ENCODE results near the gene ZP3. TPM values are rescaled to one million over a fixed set of nuclear protein-coding genes. Genes with fewer than 3 reads are reported as not detected.
"Not testable (repeated sequence)": the region's sequence is repeated elsewhere in the genome, so short reads cannot be mapped to it uniquely, and the experiment has no call there.

The ZP3 gene
- polyA plus RNA-seq, 3 donors, result 4.3 to 12.1 (median 10.4) TPM

DNA sequence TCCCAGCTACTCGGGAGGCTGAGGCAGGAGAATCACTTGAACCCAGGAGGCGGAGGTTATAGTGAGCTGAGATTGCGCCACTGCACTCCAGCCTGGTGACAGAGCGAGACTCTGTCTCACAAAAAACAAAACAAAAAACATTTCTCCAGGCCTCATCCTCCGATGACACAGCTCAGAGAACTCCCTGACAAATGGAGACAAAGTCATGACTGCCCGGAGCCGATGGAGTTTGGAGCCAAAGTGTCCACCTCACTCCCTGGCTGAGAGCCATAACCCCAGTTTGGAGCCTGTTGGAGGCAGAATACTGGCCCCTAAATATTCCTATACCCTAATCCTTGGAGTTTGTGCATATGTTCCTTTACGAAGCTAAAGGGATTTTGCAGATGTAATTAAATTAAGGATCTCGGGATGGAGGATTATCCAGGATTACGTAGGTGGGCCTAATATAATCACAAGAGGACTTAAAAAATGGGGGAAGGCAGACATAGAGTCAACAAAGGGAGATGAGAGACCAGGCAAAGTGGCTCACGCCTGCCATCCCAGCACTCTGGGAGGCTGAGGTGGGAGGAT, 38.0 kb upstream of the ZP3 start:
- TF ChIP-seq, protein P1, sequence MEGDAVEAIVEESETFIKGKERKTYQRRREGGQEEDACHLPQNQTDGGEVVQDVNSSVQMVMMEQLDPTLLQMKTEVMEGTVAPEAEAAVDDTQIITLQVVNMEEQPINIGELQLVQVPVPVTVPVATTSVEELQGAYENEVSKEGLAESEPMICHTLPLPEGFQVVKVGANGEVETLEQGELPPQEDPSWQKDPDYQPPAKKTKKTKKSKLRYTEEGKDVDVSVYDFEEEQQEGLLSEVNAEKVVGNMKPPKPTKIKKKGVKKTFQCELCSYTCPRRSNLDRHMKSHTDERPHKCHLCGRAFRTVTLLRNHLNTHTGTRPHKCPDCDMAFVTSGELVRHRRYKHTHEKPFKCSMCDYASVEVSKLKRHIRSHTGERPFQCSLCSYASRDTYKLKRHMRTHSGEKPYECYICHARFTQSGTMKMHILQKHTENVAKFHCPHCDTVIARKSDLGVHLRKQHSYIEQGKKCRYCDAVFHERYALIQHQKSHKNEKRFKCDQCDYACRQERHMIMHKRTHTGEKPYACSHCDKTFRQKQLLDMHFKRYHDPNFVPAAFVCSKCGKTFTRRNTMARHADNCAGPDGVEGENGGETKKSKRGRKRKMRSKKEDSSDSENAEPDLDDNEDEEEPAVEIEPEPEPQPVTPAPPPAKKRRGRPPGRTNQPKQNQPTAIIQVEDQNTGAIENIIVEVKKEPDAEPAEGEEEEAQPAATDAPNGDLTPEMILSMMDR (IDR thresholded peaks at IDR 0.05), result no peak

DNA sequence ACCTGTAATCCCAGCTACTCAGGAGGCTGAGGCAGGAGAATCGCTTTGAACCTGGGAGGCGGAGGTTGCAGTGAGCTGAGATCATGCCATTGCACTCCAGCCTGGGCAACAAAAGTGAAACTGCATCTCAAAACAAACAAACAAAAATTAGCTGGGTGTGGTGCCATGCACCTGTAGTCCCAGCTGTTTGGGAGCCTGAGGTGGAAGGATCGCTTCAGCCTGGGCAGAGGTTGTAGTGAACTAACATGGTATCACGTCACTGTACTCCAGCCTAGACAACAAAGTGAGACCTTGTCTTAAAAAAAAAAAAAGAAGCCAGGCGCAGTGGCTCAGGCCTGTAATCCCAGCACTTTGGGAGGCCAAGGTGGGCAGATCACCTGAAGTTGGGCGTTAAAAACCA, 37.0 kb upstream of the ZP3 start:
- DNase-seq; H3K27me3 Mint-ChIP-seq (ENCODE audit: low read depth in 3 of 3); H3K4me2 ChIP-seq (replicated peaks; ENCODE audit: extremely low read depth, low read length, poor library complexity, severe bottlenecking); H3K9me3 Mint-ChIP-seq; intact Hi-C loops (cut with micrococcal nuclease); H3K27me3 ChIP-seq (ENCODE audit: control insufficient read depth in 2 of 2, insufficient read depth in 2 of 2, low read length in 2 of 2); H4K20me1 ChIP-seq (ENCODE audit: insufficient read depth, low read length); H3K27ac ChIP-seq (ENCODE audit: low read depth in 1 of 2, low read length in 2 of 2); H3K36me3 Mint-ChIP-seq; H3K9ac ChIP-seq (ENCODE audit: insufficient read depth, low read length, poor library complexity, severe bottlenecking); H3K79me2 ChIP-seq (ENCODE audit: insufficient read depth, low read length); H3K4me3 ChIP-seq (replicated peaks in 1 of 3; ENCODE audit: low read depth in 2 of 3, low read length in 3 of 3); H3K36me3 ChIP-seq (replicated peaks in 1 of 2; ENCODE audit: control insufficient read depth in 1 of 2, insufficient read depth in 2 of 2, low read length in 2 of 2); H2AFZ ChIP-seq (ENCODE audit: insufficient read depth, low read depth, low read length, poor library complexity, severe bottlenecking); H3K4me3 Mint-ChIP-seq; H3K9me3 ChIP-seq (replicated peaks in 1 of 2; ENCODE audit: control insufficient read depth in 1 of 2, insufficient read depth in 1 of 2, low read length in 2 of 2): not testable (repeated sequence)
- Mint-ChIP-seq H3K4me1 (peaks cover 17% of the 10 kb centered on the region), H3K27ac (peak overlapping the region in 1 of 7 donors; percentile 30)
- WGBS (ENCODE audit: insufficient coverage), result 100% methylated on average over 4 of the region's 6 CpGs
- peaks cover 17 to 19% of the 10 kb centered on the region in 2 donors for H3K4me1 ChIP-seq (ENCODE audit: control insufficient read depth in 1 of 2, insufficient read depth in 2 of 2, low read length in 2 of 2)

More for the DNA sequence above, 38.0 kb upstream of the ZP3 start:
- H3K4me3 Mint-ChIP-seq, result no peak overlapping the region
- intact Hi-C loops (cut with micrococcal nuclease), result no loop called here
- H3K27me3 ChIP-seq (ENCODE audit: control insufficient read depth in 2 of 2, insufficient read depth in 2 of 2, low read length in 2 of 2), result no peaks in the 10 kb centered on the region
- H3K36me3 Mint-ChIP-seq, result no peaks in the 10 kb centered on the region
- H3K79me2 ChIP-seq (ENCODE audit: insufficient read depth, low read length), result no peaks in the 10 kb centered on the region
- H2AFZ ChIP-seq (ENCODE audit: insufficient read depth, low read depth, low read length, poor library complexity, severe bottlenecking), result no peak overlapping the region
- H3K9me3 ChIP-seq (replicated peaks in 1 of 2; ENCODE audit: control insufficient read depth in 1 of 2, insufficient read depth in 1 of 2, low read length in 2 of 2), result no peaks in the 10 kb centered on the region
- no peak overlapping the region for H3K4me3 ChIP-seq (replicated peaks in 1 of 3; ENCODE audit: low read depth in 2 of 3, low read length in 3 of 3)
- peaks cover 18% of the 10 kb centered on the region in 2 donors for H3K4me1 ChIP-seq (ENCODE audit: control insufficient read depth in 1 of 2, insufficient read depth in 2 of 2, low read length in 2 of 2)
- peaks cover 0 to 3% (median 0%) of the 10 kb centered on the region in 7 donors for H3K9me3 Mint-ChIP-seq
- WGBS (ENCODE audit: insufficient coverage), result 89% methylated on average over 5 of the region's 11 CpGs
- peaks cover 0 to 2% (median 0%) of the 10 kb centered on the region in 3 donors for H3K27me3 Mint-ChIP-seq (ENCODE audit: low read depth in 3 of 3)
- H3K4me1 Mint-ChIP-seq, result peaks cover 15% of the 10 kb centered on the region
- no peaks in the 10 kb centered on the region for H3K36me3 ChIP-seq (replicated peaks in 1 of 2; ENCODE audit: control insufficient read depth in 1 of 2, insufficient read depth in 2 of 2, low read length in 2 of 2)
- H3K27ac ChIP-seq (ENCODE audit: low read depth in 1 of 2, low read length in 2 of 2), result no peak overlapping the region
- no peak overlapping the region for H3K4me2 ChIP-seq (replicated peaks; ENCODE audit: extremely low read depth, low read length, poor library complexity, severe bottlenecking)
- no peaks in the 10 kb centered on the region for H4K20me1 ChIP-seq (ENCODE audit: insufficient read depth, low read length)
- no peak overlapping the region for H3K27ac Mint-ChIP-seq
- no peak for DNase-seq
- H3K9ac ChIP-seq (ENCODE audit: insufficient read depth, low read length, poor library complexity, severe bottlenecking), result no peak overlapping the region
